Gastrocnemius medialis (tissue), 4 donors: ENCODE data around the gene PRIMPOL.

Experiments
- CTCF ChIP-seq, 5 experiments: fragments of 450-650 bp in 3 of 5; fragments of 200-600 bp in 2 of 5; sonication (generic) in 2 of 5; IDR thresholded peaks in 4 of 5; conservative IDR thresholded peaks in 1 of 5; 1 replicate in 4 of 5; 2 replicates in 1 of 5; pipeline ENCODE4 v1.5.1; 2016 to 2019; ENCODE audit warnings: antibody characterized with exemption in 5 of 5, mild to moderate bottlenecking in 3 of 5, moderate library complexity in 3 of 5
- POLR2A ChIP-seq, 2 donors: fragments of 450-650 bp; IDR thresholded peaks; one replicate each; pipeline ENCODE4 v1.6.1; 2017; ENCODE audit warnings: antibody characterized with exemption in 2 of 2, mild to moderate bottlenecking in 2 of 2, moderate library complexity in 2 of 2

- TF ChIP-seq CTCF (IDR thresholded peaks at IDR 0.05 in 4 of 5, conservative IDR thresholded peaks at IDR 0.05 in 1 of 5) = no peak
- no peak for TF ChIP-seq POLR2A (IDR thresholded peaks at IDR 0.05)
Measured at GRCh38 chr4:184722798-184723197, 73.3 kb downstream of the PRIMPOL start.
